HG03521 (cell line): Measurements from ENCODE around the gene RTL5.

Experiments
- ATAC-seq: cut with Tn5 transposase; IDR thresholded peaks from one replicate; pipeline ENCODE4 v1.9.1; 2021; ENCODE audit warnings: mild to moderate bottlenecking, moderate library complexity; ENCODE audit not compliant: unreplicated experiment

Gene RTL5

DNA sequence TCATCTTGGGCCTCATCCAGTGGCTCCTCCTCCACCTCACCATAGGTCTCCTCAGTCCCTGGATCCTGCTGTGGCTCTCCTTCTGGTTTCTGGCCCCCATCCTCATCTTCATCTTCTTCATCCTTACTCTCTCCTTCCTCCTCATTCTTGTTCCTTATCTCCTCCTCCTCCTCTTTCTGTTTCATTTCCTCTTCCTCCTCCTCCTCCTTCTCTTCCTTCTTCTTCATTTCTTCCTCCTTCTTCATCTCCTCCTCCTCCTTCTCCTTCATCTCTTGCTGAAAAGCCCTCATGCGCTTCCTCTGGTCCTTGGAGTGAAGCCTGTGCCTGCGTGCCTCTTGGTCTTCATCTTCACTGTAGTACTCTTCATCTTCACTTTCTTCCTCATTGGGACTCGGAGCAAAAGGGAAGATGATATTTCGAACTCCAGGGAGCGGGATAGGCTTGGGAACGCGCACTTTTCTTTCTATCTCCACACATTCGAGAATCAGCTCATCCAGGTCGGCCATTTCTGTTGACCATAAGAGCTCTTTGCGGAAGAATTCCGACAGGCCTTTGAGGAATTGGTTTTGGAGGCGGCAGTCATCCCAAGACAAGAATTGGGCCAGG is 1.5 kb downstream of the RTL5 start:
- ATAC-seq = no peak

DNA sequence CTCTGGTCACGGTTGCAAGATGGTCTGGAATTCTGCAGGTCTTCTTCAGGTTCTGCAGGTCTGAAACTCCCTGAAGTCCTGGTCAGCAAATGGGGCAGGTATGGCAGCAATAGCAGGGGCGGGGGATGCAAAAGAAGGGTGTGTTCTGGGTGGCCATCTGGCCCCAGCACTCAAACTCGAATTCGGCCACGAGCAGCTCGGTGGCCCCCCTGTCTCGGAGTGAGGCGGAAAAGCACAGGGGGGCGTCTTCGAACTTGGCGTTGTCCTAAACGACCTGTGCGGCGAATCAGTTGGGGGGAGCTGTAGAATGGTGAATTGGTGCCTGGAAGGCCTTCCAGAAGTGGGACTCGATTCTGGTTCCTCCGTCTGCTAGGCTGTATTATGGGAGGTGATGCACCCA is 2.1 kb downstream of the RTL5 start:
- ATAC-seq = no peak

DNA sequence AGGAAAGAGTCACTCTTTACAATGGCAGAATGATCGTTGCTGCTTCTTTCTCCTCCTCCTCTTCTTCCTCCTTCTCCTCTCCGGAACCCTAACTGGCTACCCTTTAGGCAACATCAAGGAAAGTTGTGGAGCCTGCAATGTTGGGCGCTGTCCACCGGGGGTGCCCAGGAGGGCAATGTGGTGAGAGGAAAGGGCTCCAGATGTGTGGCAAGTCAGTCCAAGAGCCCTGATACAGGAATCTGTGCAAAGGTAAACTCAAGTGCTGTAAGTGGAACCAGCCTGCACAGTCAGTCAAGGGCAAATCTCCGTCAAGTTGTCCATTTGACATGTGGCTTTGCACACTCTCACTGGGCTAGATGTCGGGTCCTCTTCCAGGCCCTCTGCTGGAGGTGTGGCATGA is 2.8 kb downstream of the RTL5 start:
- ATAC-seq = no peak

DNA sequence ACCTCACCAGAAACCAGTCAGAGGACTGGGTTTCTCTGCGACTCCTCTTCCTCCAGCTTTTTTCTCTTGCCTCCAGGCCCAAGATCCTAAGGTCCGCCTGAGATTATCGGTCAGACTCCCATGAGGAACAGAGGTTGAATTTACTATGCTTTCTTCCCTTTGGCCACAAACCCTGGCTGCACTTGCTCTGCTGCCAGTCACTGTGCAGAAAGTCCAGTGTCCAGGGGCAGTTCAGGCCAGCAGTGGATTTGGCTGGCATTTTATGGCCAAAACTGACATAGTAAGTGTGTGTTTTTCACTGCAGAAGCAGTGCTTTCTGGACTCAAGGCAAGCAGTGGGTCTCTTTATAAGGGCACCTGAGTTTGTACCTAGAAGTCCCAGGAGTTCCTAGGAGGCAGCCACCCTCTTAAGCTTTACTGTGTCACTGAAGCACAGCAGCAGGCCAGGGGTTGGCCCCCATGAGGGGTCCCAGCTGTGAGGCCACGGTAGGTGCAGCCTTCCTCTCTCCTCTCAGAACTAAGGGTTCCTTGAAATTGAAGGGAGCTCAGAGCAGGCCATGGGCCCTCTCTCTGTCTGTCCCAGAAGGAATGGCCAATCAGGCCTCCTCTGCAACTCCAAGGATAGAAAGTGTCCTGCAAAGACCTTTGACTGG is 3.4 kb downstream of the RTL5 start:
- no peak for ATAC-seq

DNA sequence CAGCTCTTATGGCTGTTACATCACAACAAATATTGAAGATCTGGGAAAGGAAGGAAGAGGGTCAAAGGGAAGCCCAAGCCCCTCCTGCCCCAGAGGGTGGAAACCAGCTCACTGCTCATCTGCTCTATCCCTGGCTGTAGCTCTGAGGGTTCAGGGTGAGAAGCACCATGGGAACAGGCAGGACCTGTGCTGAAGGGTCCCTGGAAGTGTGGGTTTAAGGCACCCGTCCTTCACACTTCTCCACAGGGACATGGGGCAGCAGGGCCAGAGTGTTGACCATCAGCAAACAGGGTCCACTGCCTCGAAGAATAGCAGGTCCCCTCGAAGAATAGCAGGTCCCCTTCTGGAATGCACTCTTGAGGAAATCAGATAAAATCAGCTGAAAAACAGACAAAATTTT is 4.4 kb downstream of the RTL5 start:
- ATAC-seq = no peak

DNA sequence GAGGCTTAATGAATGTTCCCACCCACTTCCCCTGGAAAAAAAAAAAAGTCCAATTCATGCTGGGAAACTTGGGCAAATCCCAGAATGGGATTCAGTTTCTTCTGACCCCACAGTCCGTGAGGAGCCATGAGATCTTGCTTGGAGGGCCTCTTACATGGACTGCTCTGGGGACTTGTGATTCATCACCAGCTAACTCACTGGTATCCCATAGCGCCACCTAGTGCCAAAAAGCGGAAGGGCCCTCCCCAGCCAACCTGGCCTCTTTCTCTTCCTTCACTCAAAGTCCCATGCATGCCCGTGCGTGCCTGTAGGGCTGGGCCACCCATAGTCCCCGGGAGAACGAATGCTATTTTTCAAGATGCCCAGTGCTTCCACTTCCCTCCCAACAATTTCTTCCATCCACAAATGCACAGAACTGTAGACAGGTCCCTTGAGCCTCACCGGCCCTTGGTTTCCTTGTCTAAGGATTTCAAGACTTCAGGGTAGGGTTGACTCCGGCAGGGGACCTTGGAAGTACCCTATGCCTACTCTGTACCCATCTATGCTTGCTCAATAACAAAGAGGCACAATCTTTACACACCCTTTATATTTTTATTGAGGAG is 5.1 kb downstream of the RTL5 start:
- ATAC-seq = no peak

DNA sequence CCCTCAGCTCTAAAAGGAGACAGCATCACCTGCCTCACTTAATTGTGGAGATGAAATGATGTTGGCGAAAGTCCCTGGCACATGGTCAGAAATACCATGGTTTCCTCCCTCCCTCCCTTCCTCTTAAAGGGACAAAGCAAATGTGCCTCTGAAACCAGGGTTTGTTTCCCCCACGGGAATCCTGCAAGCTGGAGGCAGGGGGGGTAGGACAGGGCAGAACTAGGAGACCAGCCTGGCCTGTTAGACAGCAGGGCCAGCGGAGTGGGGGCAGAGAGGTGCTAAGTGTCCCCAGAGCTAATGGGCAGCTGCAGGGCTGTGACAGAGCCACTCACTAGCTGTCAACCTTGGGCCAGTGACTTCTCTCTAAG is 5.7 kb downstream of the RTL5 start:
- no peak for ATAC-seq

DNA sequence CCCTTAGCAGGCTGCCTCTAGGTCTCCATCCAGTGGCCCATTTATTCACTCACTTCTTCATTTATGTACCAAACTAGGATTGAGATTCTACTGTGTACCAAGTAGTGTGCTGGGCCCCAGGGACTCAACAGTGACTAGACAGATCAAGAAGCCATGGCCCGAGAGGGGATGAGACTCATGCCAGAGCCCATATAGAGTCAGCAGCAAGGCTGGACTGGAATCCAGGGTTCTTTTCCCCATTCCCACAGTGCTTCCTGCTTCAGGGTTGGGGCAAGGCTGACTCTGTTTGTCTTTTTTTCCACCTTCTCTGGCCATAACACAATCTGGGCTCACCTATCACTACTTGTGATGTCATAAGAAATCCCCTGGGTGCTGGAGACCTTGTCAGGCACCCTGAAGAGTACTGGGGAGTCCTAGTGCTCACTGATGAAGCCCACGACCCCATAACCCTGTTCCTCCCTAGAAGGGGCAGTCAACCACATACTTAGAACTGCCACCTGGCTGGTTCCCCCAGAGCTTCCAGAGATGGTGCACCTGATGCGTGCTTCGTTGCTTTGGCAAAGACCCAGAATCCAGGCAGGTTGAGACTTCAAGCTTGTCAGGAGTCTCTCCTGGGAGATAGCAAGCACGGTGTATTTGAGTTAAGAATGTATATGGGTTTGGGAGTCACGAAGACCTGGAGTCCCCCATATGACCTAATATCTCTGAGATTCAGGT is 6.2 kb downstream of the RTL5 start:
- no peak for ATAC-seq

DNA sequence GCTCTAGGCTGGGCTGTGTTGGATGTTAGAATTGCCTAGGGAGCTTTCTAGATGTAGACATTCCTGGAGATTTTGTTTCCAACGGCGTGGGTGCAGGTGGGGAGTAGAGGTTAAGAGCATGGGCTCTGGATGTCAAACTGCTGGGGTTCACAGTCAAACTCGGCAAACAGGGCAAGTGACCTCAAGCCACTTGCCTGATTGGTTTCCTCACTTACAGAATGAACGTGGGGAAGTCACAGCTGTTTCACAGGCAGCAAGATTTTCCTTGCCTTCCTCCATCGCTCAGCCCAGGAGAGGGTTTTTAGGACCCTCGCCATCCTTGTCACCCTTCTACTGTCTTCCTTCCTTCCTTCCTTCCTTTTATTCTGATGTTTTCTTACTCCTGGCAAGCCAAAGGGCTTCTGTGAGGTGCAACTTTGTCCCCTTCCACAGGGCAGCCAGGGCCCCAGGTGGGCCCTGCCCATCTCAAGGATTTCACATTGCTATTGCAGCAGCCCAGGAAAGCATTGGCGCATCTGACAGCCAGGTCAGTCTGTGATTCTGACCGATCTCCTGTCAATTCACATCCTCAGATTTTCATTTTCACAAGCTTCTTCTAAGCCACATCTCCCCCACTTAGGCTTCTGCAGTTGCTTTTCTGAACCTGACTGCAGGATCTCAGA is 7.0 kb downstream of the RTL5 start:
- ATAC-seq = no peak

DNA sequence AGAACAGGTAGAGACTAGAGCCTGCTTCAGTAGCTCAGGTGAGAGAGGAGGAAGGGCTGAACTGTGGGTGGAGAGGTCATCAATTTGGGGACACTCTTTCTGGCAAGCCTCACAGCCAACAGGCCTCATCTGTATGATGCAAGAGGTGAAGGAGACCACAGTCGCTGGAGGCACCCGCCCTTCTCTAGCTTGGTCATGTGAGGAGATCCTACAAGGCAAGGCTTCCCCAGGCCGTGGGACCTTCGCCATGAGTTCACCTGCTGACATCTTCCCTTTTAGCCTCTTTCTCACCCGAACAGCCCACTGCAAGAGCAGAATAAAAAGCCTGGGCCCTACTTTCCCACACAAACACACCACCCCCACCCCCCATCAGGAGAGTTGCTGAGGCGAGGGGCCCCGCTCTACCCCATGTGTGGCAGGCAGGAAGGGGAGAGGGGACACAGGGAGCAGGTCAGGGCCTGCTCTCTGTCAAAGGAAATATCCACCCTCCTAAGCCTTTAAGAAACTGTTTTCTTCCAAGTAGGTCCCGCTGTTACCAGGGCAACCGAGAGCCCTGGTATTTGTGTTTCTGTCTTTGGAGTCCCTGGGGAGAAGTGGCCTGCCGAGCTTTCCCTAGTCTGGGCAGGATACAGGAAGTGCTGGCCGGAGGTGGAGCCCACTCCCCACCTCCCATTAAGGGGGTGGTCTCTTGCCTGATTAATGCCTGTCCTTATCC is 8.1 kb downstream of the RTL5 start:
- ATAC-seq = no peak

DNA sequence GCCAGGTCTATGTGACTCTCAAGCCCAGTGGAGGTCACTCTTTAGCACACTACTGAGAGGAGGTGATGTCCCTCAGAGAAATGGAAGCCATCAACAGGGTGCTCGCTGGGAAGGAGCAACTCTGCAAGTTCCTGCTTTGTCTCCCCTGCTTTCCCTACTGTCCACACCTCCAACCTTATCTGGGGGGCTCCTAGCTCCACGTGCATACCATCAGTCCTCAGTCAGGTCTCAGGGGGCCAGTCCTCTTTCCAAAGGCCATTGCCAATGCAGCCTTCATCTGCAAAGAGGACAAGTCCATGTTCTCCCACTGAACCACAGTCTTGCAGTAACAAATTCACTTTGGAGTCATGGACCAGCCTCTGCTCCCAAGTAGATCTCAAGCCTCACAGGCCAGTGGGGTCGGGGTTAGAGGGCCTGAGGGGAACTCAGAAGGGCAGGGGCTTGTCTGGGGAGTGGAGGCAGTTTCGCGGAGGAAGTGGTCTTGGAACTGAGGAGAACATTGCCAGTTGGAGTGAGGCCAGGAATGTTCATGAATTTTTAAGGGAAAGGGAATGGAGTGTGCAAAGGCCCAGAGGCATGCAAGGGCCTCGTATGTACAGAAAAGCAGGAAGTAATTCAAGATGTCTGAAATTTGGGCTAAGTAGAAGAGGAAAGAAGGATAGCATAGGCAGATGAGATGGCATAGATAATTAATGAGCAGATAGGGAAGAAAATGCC is 8.9 kb downstream of the RTL5 start:
- no peak for ATAC-seq

DNA sequence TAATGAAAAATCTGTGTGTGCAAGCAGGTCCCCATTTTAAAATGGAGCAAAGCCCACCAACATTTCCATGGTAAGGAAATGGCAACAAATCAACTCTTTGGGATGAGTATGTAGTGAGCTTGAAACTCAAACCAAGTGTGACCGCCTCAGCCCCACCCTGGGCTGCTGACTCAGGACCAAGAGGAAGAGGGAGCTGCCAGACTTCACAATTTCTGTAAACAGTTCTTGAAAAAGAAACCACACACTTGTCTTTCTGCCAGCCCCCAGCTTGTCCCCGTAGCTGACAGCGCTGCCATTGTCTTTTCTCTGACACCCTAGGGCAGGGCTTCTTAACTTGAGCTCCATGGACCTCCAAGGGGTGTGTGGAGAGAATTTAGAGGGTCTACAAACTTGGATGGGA is 10.3 kb downstream of the RTL5 start:
- no peak for ATAC-seq

DNA sequence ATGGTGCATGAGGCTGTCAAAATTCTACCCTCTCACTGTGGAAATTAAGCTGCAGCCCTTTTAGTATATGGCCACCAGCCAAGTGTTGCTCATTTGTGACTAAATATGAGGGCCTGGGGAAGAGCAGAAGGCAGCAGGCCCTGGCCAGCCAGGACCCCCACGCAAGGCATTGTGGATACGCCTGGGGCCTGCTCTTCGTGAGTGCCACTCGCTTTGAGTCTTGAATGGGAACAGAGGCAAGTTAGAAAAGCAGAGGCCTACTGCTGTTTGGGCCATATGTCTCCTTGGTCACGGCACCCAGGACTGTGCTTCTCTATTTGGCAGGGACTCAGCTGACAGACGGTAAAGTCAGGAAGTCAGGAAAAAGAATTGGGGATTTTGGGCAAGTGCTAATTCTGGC is 10.9 kb downstream of the RTL5 start:
- no peak for ATAC-seq

DNA sequence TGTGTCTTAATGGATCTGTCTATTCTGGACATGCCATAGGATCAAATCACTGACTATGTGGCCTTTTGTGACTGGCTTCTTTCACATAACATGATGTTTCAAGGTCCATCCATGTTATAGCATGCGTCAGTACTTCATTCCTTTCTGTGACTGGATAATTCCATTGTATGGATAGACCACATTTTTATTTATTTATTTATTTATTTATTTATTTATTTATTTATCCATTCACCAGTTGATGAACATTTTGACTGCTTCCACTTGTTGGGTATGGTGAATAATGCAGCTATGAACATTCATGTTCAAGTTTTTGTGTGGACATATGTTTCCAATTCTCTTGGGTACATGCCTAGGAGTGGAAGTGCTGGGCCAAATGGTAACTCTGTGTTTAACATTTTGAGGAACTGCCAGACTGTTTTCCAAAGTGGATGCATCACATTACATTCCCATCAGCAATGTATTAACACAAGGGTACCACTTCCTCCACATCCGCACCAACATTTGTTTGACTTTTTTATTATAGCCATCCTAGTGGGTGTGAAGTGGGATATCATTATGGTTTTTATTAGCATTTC is 14.0 kb downstream of the RTL5 start:
- no peak for ATAC-seq

DNA sequence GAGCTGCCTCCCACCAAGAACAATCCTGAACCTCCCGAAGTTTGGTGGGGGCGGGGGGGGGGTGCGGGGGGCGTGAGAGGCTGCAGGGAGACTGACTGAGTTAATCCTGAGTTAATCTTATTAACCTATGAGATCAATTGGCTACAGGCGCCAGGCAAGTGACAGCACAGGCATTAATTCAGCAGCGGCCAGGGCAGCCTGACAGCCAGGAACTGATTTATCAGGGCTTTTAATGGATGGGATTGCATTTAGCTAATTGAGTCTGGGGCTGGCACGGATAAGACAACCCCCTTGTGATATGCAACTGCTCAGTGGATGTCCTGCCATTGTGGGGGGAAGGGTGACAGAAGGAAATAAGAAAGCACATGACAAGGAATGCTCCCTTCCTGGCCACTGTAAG is 16.3 kb downstream of the RTL5 start:
- ATAC-seq = no peak

DNA sequence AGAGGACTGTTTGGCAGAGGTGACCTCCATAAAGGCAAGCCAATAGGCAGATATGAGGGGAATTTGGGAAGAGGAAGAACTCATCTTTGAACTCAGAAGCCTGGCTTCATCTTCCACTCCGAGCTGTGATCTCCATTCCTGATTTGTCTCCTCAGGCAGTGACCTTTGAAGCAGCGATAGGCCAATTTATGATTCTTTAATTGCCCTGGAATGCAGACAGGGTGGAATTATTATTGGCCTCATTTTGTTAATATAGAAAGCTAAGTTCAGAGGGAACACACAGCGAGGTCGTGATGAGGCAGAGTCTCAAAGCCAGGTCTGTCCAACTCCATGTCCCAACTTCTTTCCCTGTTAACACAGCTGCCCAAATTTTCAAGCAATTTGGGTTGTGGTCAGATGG is 16.9 kb downstream of the RTL5 start:
- ATAC-seq = no peak

DNA sequence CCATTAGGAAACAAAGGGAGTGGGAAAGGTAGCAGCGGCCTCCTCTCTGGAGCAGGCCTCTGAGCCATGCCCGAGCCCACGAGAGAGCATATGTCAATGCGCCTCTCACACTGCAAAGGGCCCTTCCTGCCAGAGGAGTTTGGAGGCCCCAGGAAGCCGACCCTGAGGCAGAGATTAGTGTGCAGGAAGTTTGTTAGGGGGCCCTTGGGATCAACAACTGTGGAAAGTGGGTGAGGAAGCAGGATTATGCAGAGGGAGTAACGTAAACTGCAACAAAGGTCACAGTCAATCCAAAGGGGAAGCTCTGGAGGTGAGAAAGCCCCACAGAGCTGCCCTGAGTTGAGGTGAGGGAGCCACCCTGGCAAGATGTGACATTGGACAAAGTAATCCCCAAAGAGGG is 17.4 kb downstream of the RTL5 start:
- ATAC-seq = no peak

DNA sequence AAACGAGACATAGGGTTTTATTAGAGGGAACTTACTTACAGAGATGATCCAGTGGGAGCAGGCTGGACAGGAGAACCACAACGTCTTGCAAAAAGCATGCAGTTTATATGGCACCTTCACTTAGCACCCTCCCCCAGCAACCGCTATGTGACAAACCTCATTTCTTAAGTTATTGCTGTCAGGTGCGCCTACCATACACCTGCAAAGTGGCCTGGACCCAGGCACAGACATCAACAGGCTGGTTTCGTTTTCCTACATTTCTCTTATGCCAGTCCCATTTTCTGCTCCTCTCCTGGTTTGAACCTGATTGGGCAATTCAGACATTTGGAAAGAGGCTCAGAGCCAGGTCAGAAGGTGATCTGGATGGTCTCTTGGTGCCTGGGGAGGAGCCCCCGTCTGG is 18.3 kb downstream of the RTL5 start:
- ATAC-seq = no peak

DNA sequence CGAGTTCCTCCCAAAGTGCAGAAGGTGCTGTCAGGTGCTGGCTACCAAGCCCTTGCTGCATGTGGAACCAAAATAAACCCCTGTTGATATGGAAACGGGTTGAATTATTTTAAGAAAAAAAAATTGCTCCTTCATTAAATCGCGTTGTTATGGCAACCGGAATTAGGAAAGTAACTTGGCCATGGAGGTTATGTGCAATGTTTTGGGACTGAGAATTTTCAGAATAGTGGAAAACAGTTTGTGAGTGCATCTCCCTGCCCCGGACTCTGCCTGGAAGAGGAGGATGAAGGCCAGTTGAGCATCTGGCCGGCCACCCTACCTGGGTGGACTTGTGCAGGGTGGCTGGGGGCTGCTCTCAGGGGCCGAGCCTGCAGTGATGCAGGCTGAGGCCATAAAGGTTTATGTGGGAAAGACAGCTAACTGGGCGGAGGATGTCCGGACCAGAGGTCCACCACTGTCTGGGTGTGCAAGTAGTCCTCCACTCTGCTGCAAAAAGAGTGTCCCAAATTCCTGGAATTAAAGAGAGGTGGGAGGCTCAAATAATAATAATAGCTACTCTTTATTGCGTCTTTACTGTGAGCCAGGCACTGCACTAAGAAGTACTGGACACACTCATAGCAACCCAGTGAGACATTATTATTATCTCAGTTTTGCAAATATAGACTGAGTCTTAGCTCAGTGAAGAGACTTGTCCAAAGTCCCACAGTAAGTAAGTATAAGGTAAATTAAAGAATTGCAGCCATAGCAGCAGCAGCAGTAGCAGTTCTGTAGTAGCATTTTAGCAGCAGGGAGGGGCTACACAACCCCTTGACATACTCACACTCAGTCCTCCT is 20.6 kb downstream of the RTL5 start:
- ATAC-seq = no peak
